OCI-LY7 (cell line): Measurements from ENCODE around the gene PARD3B. TPM values are rescaled to one million over a fixed set of nuclear protein-coding genes. Genes with fewer than 3 reads are reported as not detected.

Experiments used
- BruUV-seq: library from RNA; stranded (reverse); fragments of 400-500 nt; replicated peaks from 2 replicates; lab custom pipeline; 2021; lab: Mats Ljungman, UMichigan
- CTCF ChIA-PET: fragments of 300-600 bp; sonication (Branson Sonifier 250); formaldehyde crosslinking; loops from one replicate; lab custom pipeline; 2022; ENCODE audit warnings: antibody characterized with exemption; ENCODE audit not compliant: unreplicated experiment; lab: Charles Lee
- POLR2A ChIA-PET: fragments of 300-600 bp; sonication (Branson Sonifier 250); formaldehyde crosslinking; loops from one replicate; lab custom pipeline; 2022; ENCODE audit warnings: antibody characterized with exemption; lab: Charles Lee
- DNase-seq: peaks from one replicate; pipeline ENCODE4 v3.0.0-alpha.2; 2015; ENCODE audit warnings: low spot score
- H2AFZ ChIP-seq: fragments of 200-600 bp; sonication (generic), shearing (Covaris generic); 2 replicates; pipeline ENCODE4 v1.6.1; 2014; ENCODE audit warnings: mild to moderate bottlenecking, antibody characterized with exemption, low read length, moderate library complexity
- H3K27ac ChIP-seq: fragments of 200-600 bp; sonication (generic); 2 replicates; pipeline ENCODE4 v1.5.1; 2014; ENCODE audit warnings: mixed run types, low read depth, mild to moderate bottlenecking, moderate library complexity, low read length, inconsistent platforms; ENCODE audit not compliant: poor library complexity, severe bottlenecking
- H3K36me3 ChIP-seq: fragments of 200-600 bp; sonication (generic); 2 replicates; pipeline ENCODE4 v1.6.1; 2014; ENCODE audit warnings: mild to moderate bottlenecking, antibody characterized with exemption, low read length, moderate library complexity, mixed read lengths; ENCODE audit not compliant: insufficient read depth
- H3K4me1 ChIP-seq: fragments of 200-600 bp; sonication (generic); 2 replicates; pipeline ENCODE4 v1.5.1; 2014; ENCODE audit warnings: mild to moderate bottlenecking, low read length; ENCODE audit not compliant: insufficient read depth, poor library complexity, severe bottlenecking
- H3K4me2 ChIP-seq: fragments of 200-600 bp; sonication (generic); 2 replicates; pipeline ENCODE4 v1.6.1; 2014; ENCODE audit warnings: mild to moderate bottlenecking, low read length
- H3K4me3 ChIP-seq: fragments of 200-600 bp; sonication (generic); 2 replicates; pipeline ENCODE4 v1.5.1; 2014; ENCODE audit warnings: mild to moderate bottlenecking, low read depth, low read length; ENCODE audit not compliant: poor library complexity, severe bottlenecking
- H3K79me2 ChIP-seq: fragments of 200-600 bp; sonication (generic); 2 replicates; pipeline ENCODE4 v1.6.1; 2016; ENCODE audit warnings: low read depth, mild to moderate bottlenecking, low read length, moderate library complexity, mixed read lengths; ENCODE audit not compliant: insufficient read depth
- H3K9me2 ChIP-seq: fragments of 200-600 bp; sonication (generic); 2 replicates; pipeline ENCODE4 v1.6.1; 2016; ENCODE audit warnings: mild to moderate bottlenecking, low read length, mixed read lengths; ENCODE audit not compliant: insufficient read depth
- H3K9me3 ChIP-seq: fragments of 200-600 bp; sonication (generic); 2 replicates; pipeline ENCODE4 v1.6.1; 2014; ENCODE audit warnings: mild to moderate bottlenecking, mixed run types, low read length, mixed read lengths
- H4K20me1 ChIP-seq: fragments of 200-600 bp; sonication (generic); 2 replicates; pipeline ENCODE4 v1.6.1; 2014; ENCODE audit warnings: mild to moderate bottlenecking, antibody characterized with exemption, low read length, moderate library complexity, mixed read lengths; ENCODE audit not compliant: insufficient read depth
- CTCF ChIP-seq: fragments of 200-600 bp; sonication (generic); conservative IDR thresholded peaks from 2 replicates; pipeline ENCODE4 v1.5.1; 2014; ENCODE audit warnings: mild to moderate bottlenecking, antibody characterized with exemption, low read length, moderate library complexity, mixed read lengths
- EZH2phosphoT487 ChIP-seq: fragments of 200-600 bp; sonication (generic); IDR thresholded peaks from 2 replicates; pipeline ENCODE4 v1.6.1; 2018; ENCODE audit warnings: low read depth, borderline replicate concordance, mild to moderate bottlenecking, mixed run types, antibody characterized with exemption, low read length, moderate library complexity, mixed read lengths
- intact Hi-C: fragments of 100-400 bp; cut with micrococcal nuclease; formaldehyde crosslinking; loops from one replicate; pipeline ENCODE4 v1.10.0; 2022; ENCODE audit not compliant: unreplicated experiment
- total RNA-seq, 2 experiments: library from RNA; depleted of rRNA in 1 of 2; stranded (reverse); fragments of >200 nt in 1 of 2; shearing (Covaris generic) in 1 of 2; gene quantifications; 2 replicates each; pipeline ENCODE4 v1.2.3, GENCODE V29; 2014 to 2022

PARD3B gene
- total RNA-seq, 2 experiments from 2014 or later: not detected

- intact Hi-C loops: loop anchor here (5.0 kb wide), 1 partner anchor 365 kb away; no protein-coding TSS in a partner anchor
- Histone ChIP-seq H3K79me2 (no peaks in the 10 kb centered on the region), H4K20me1 (no peaks in the 10 kb centered on the region), H3K27ac (no peak overlapping the region), H3K9me3 (no peaks in the 10 kb centered on the region), H3K4me1 (no peaks in the 10 kb centered on the region), H3K4me2 (no peak overlapping the region), H3K9me2 (no peaks in the 10 kb centered on the region), H3K4me3 (no peak overlapping the region), H2AFZ (no peak overlapping the region), H3K36me3 (no peaks in the 10 kb centered on the region)
- POLR2A ChIA-PET: interaction anchor here (0.7 kb wide), 1 partner anchor 15 kb away, joined by 3 read pairs; no protein-coding TSS in a partner anchor
- DNase-seq: no peak
- CTCF ChIA-PET: no interaction called here
- no TSS peak for BruUV-seq
- no peak for TF ChIP-seq EZH2phosphoT487
Measured at GRCh38 chr2:204692790-204693189, 147.5 kb downstream of the PARD3B start.

GRCh38 chr2:204693262-204693661 is 148.0 kb downstream of the PARD3B start:
- Histone ChIP-seq H3K79me2 (no peaks in the 10 kb centered on the region), H3K4me2 (no peak overlapping the region), H3K36me3 (no peaks in the 10 kb centered on the region), H3K4me3 (no peak overlapping the region), H3K9me2 (no peaks in the 10 kb centered on the region), H3K27ac (no peak overlapping the region), H3K4me1 (no peaks in the 10 kb centered on the region), H3K9me3 (no peaks in the 10 kb centered on the region), H2AFZ (no peak overlapping the region), H4K20me1 (no peaks in the 10 kb centered on the region)
- no peak for TF ChIP-seq EZH2phosphoT487
- TF ChIP-seq CTCF: no peak
- intact Hi-C loops: loop anchor here (5.0 kb wide), 1 partner anchor 366 kb away; no protein-coding TSS in a partner anchor
- POLR2A ChIA-PET: no interaction called here
- no TSS peak for BruUV-seq
- CTCF ChIA-PET: no interaction called here
- DNase-seq: no peak

GRCh38 chr2:204695506-204695905 is 150.2 kb downstream of the PARD3B start:
- no peaks in the 10 kb centered on the region for H4K20me1 ChIP-seq
- H3K9me3 ChIP-seq: no peaks in the 10 kb centered on the region
- H2AFZ ChIP-seq: no peak overlapping the region
- POLR2A ChIA-PET: no interaction called here
- no peak overlapping the region for H3K4me3 ChIP-seq
- H3K27ac ChIP-seq: no peak overlapping the region
- H3K4me2 ChIP-seq: no peak overlapping the region
- H3K4me1 ChIP-seq: no peaks in the 10 kb centered on the region
- CTCF ChIA-PET: no interaction called here
- H3K36me3 ChIP-seq: no peaks in the 10 kb centered on the region
- no TSS peak for BruUV-seq
- no peaks in the 10 kb centered on the region for H3K79me2 ChIP-seq
- H3K9me2 ChIP-seq: no peaks in the 10 kb centered on the region
- TF ChIP-seq CTCF (no peak), EZH2phosphoT487 (no peak)
- intact Hi-C loops: no loop called here
- DNase-seq: no peak
